ENCODE measurements around the gene LDB3. TPM values are rescaled to one million over a fixed set of nuclear protein-coding genes. Genes with fewer than 3 reads are reported as not detected.

Gene LDB3
- total RNA-seq, 4 donors from 2014 or later, result 2.2 to 32.5 (median 2.9) TPM

DNA sequence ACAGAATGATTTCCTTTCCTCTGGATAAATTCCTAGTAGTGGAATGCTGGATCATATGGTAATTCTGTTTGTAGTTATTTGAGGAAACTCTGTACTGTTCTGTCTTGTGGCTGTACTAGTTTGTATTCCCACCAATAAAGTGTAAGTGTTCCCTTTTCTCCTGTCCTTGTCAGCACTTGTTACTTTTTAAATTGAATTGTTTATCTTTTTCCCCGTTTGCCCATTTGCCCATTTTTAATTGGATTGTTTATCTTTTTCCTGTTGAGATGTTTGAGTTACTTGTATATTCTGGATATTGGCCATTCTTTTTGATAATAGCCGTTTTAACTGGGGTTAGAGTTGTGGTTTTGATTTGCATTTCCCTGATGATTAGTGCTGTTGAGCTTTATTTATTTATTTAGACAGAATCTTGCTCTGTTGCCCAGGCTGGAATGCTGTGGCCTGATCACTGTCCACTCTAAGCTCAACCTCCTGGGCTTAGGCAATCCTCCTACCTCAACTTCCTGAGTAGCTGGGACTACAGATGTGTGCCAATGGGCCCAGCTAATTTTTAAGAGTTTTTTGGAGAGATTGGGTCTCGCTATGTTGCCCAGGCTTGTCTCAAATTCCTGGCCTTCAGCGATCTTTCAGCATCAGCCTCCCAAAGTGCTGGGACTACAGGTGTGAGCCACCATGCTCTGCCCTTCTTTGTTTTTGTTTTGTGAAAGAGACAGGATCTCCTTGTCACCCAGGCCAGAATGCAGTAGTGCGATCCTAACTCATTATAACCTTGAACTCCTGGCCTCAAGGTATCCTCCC, 111.1 kb downstream of the LDB3 start:
- no peak for DNase-seq
- WGBS, 2 donors (ENCODE audit: low coverage in 1 of 2), result 54 to 76% methylated on average over 3 to 5 of the region's 5 CpGs
- H3K4me1 ChIP-seq, result peaks cover 3 to 46% (median 24%) of the 10 kb centered on the region in 4 donors
- no peaks in the 10 kb centered on the region for H3K36me3 ChIP-seq
- H3K9me3 ChIP-seq, result no peaks in the 10 kb centered on the region
- peak overlapping the region; percentile 5 to 32 (median 16) for H3K27ac ChIP-seq
- intact Hi-C loops (cut with DNase I; ENCODE audit: low total_unique reads) (no loop called here), in situ Hi-C loops (cut with MboI; ENCODE audit: low pct_ligation_motif_present in 1 of 4, low pct_unique_long_range_greater_than_20kb in 1 of 4, low sequenced_read_pairs in 3 of 4) (no loop called here)
- no peak overlapping the region for H3K4me3 ChIP-seq
- no peaks in the 10 kb centered on the region for H3K27me3 ChIP-seq
- TF ChIP-seq EP300 (IDR thresholded peaks at IDR 0.05; ENCODE audit: low read depth) (no peak), POLR2A (IDR thresholded peaks at IDR 0.05) (no peak), POLR2AphosphoS5 (IDR thresholded peaks at IDR 0.05) (no peak)
- TF ChIP-seq, protein P1, sequence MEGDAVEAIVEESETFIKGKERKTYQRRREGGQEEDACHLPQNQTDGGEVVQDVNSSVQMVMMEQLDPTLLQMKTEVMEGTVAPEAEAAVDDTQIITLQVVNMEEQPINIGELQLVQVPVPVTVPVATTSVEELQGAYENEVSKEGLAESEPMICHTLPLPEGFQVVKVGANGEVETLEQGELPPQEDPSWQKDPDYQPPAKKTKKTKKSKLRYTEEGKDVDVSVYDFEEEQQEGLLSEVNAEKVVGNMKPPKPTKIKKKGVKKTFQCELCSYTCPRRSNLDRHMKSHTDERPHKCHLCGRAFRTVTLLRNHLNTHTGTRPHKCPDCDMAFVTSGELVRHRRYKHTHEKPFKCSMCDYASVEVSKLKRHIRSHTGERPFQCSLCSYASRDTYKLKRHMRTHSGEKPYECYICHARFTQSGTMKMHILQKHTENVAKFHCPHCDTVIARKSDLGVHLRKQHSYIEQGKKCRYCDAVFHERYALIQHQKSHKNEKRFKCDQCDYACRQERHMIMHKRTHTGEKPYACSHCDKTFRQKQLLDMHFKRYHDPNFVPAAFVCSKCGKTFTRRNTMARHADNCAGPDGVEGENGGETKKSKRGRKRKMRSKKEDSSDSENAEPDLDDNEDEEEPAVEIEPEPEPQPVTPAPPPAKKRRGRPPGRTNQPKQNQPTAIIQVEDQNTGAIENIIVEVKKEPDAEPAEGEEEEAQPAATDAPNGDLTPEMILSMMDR (IDR thresholded peaks at IDR 0.05), result no peak

DNA sequence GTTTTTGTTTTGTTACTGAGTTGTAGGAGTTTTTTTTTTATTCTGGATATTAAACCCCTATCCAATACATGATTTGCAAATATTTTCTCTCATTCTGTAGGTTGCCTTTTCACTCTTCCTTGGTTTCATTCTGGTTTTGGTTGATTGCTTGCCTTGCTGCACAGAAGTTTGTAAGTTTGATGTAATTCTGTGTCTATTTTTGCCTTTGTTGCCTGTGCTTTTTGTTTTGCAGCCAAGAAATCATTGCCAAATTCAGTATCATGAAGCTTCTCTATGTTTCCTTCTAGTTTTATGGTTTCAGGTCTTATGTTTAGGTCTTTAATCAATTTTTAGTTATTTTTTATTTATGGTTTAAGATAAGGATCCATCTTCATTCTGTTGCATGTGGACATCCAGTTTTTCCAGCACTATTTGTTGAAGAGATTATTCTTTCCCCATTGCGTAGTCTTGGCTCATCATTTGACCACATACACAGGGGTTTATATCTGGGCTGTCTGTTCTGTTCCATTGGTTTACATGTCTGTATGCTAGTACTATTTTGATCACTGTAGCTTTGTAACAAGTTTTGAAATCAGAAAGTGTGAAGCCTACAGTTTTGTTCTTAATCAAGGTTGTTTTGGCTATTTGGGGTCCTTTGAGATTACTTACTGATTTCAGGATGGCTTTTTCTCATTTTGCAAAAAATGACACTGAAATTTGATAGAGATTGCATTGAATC, 114.5 kb downstream of the LDB3 start:
- Histone ChIP-seq H3K9me3 (no peaks in the 10 kb centered on the region), H3K36me3 (no peaks in the 10 kb centered on the region), H3K4me3 (no peak overlapping the region), H3K27ac (peak overlapping the region; percentile 7 to 50 (median 28)), H3K4me1 (peaks cover 11 to 57% (median 28%) of the 10 kb centered on the region in 4 donors), H3K27me3 (no peaks in the 10 kb centered on the region)
- intact Hi-C loops (cut with DNase I; ENCODE audit: low total_unique reads), result no loop called here
- TF ChIP-seq POLR2AphosphoS5 (IDR thresholded peaks at IDR 0.05), result peak in 1 of 3 donors; percentile 21
- TF ChIP-seq, protein P1 (IDR thresholded peaks at IDR 0.05), result no peak
- DNase-seq, result no peak
- in situ Hi-C loops (cut with MboI; ENCODE audit: low pct_ligation_motif_present in 1 of 4, low pct_unique_long_range_greater_than_20kb in 1 of 4, low sequenced_read_pairs in 3 of 4), result no loop called here
- 50 to 63% methylated on average over 1 of the region's 1 CpG for WGBS, 2 donors (ENCODE audit: low coverage in 1 of 2)

DNA sequence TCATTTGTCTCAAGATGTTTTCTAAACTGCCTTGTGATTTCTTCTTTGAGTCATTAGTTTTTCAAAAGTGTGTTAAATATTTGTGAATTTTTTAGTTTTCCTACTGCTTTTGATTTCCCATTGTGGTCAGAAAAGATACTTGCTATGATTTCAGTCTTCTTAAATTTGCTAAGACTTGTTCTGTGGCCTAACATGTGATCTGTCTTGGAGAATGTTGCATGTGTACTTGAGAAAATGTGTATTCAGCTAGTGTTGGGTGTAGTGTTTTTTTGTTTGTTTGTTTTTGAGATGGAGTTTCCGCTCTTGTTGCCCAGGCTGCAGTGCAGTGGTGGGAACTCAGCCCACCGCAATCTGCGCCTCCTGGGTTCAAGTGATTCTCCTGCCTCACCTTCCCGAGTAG, 116.7 kb downstream of the LDB3 start:
- no peaks in the 10 kb centered on the region for H3K9me3 ChIP-seq
- intact Hi-C loops (cut with DNase I; ENCODE audit: low total_unique reads) (no loop called here), in situ Hi-C loops (cut with MboI; ENCODE audit: low pct_ligation_motif_present in 1 of 4, low pct_unique_long_range_greater_than_20kb in 1 of 4, low sequenced_read_pairs in 3 of 4) (no loop called here)
- no peak for DNase-seq
- H3K4me1 ChIP-seq, result peaks cover 11 to 50% (median 25%) of the 10 kb centered on the region in 4 donors
- no peak overlapping the region for H3K4me3 ChIP-seq
- peak overlapping the region; percentile 32 to 59 (median 50) for H3K27ac ChIP-seq
- WGBS, 2 donors (ENCODE audit: low coverage in 1 of 2), result 80 to 87% methylated on average over 2 to 4 of the region's 4 CpGs
- no peaks in the 10 kb centered on the region for H3K27me3 ChIP-seq
- TF ChIP-seq POLR2A (IDR thresholded peaks at IDR 0.05), result no peak
- no peak for TF ChIP-seq POLR2AphosphoS5 (IDR thresholded peaks at IDR 0.05)
- no peak for TF ChIP-seq EP300 (IDR thresholded peaks at IDR 0.05; ENCODE audit: low read depth)
- TF ChIP-seq, protein P1 (IDR thresholded peaks at IDR 0.05), result no peak
- no peaks in the 10 kb centered on the region for H3K36me3 ChIP-seq

Other genes with a start within 250 kb of the LDB3 start
- 10 to 100 TPM; 26.6 to 71.4 (median 41.0) TPM for gene WAPL, start 146.7 kb upstream of the LDB3 start, total RNA-seq
- gene OPN4, start 14.0 kb upstream of the LDB3 start, total RNA-seq, result 1 to 10 TPM in 1 of 4 donors, not detected in 3; 1.5 TPM
- gene BMPR1A, start 88.1 kb downstream of the LDB3 start, total RNA-seq, result 10 to 100 TPM; 29.3 to 45.2 (median 38.0) TPM